K562 (cell line): ENCODE data around the gene TSPOAP1.

Experiments used
- ELF1 ChIP-seq: fragments of 200-800 bp; sonication (Bioruptor generic); IDR thresholded peaks from 2 replicates; pipeline ENCODE4 v1.6.1; 2016; ENCODE audit warnings: missing genetic modification characterization, missing compliant biosample characterization
- KAT7 ChIP-seq: sonication (generic); formaldehyde crosslinking; IDR thresholded peaks from 2 replicates; pipeline ENCODE4 v1.8.0; 2022; ENCODE audit warnings: missing genetic modification reagents, mild to moderate bottlenecking, borderline replicate concordance
- SRSF9 ChIP-seq: fragments of 200-400 bp; formaldehyde crosslinking; IDR thresholded peaks from 2 replicates; pipeline ENCODE4 v1.6.1; 2017; ENCODE audit warnings: low read depth, low read length, borderline replicate concordance
- TBL1XR1 ChIP-seq, 2 experiments: IDR thresholded peaks; 2 replicates each; pipeline ENCODE4 v1.6.1; 2012; ENCODE audit warnings: improper control_type of control experiment in 2 of 2, low read length in 2 of 2, mild to moderate bottlenecking in 1 of 2
- ZNF23 ChIP-seq: fragments of 250-450 bp; sonication (Bioruptor Pico); IDR thresholded peaks from 2 replicates; pipeline ENCODE4 v1.4.0; 2020; ENCODE audit warnings: mild to moderate bottlenecking
- ZNF24 ChIP-seq: fragments of 450-650 bp; IDR thresholded peaks from 2 replicates; pipeline ENCODE4 v1.6.1; 2016
- ZNF274 ChIP-seq: IDR thresholded peaks from 2 replicates; pipeline ENCODE4 v1.6.1; 2011; ENCODE audit warnings: low read depth, mild to moderate bottlenecking, low read length, moderate library complexity, borderline replicate concordance
- ZNF57 ChIP-seq: fragments of 450-650 bp; formaldehyde crosslinking; IDR thresholded peaks from 2 replicates; pipeline ENCODE4 v1.4.0; 2020; ENCODE audit warnings: mild to moderate bottlenecking, moderate library complexity
- TF ChIP-seq, protein P1 (sequence below): sonication (generic); formaldehyde crosslinking; IDR thresholded peaks from 2 replicates; pipeline ENCODE4 v1.8.1; 2022; ENCODE audit warnings: missing genetic modification reagents
- TF ChIP-seq, protein P2 (sequence below): fragments of 250-450 bp; sonication (Bioruptor Pico); IDR thresholded peaks from 2 replicates; pipeline ENCODE4 v1.8.0; 2022; ENCODE audit warnings: moderate library complexity, mild to moderate bottlenecking, inconsistent platforms
- TF ChIP-seq, protein P3 (sequence below), 2 experiments: IDR thresholded peaks; 2 replicates each; pipeline ENCODE4 v1.6.1; 2012; ENCODE audit warnings: improper control_type of control experiment in 2 of 2, low read depth in 2 of 2, low read length in 2 of 2, borderline replicate concordance in 1 of 2
- TF ChIP-seq, protein P4 (sequence below), 3 experiments: IDR thresholded peaks in 2 of 3; conservative IDR thresholded peaks in 1 of 3; 2 replicates each; pipeline ENCODE4 v1.5.1; 2011 to 2012; ENCODE audit warnings: low read length in 3 of 3, mild to moderate bottlenecking in 3 of 3, control low read depth in 2 of 3, improper control_type of control experiment in 1 of 3, inconsistent platforms in 1 of 3, low read depth in 1 of 3, mixed read lengths in 1 of 3, moderate library complexity in 1 of 3; ENCODE audit not compliant: insufficient read depth in 2 of 3
- TF ChIP-seq, protein P5 (sequence below): sonication (generic); formaldehyde crosslinking; IDR thresholded peaks from 2 replicates; pipeline ENCODE4 v1.8.0; 2022; ENCODE audit warnings: mild to moderate bottlenecking, missing genetic modification reagents

DNA sequence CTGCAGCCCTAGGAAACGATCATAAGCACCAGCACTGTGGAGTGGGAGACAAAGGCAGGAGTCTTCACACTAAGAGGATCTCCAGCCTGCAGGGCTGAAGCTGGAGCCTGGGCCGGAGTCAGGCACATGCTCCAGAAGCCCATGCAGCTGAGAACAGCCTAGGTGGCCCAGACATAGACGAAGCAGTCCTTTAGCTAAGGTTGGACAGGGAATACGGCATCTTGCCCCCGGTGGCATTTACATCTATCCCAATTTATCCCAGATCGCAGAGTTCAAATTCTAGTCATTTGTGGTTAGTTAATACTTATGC lies 13.9 kb downstream of the TSPOAP1 start:
- TF ChIP-seq ZNF24 (no peak), ZNF23 (CRISPR knock-in tag) (no peak), SRSF9 (no peak), ZNF274 (no peak), TBL1XR1 (IDR thresholded peaks at IDR 0.05; ENCODE audit: low read length in 2 of 2) (no peak), ZNF57 (CRISPR knock-in tag) (no peak), KAT7 (CRISPR knock-in tag) (no peak), ELF1 (tag) (no peak)
- TF ChIP-seq, protein P1, sequence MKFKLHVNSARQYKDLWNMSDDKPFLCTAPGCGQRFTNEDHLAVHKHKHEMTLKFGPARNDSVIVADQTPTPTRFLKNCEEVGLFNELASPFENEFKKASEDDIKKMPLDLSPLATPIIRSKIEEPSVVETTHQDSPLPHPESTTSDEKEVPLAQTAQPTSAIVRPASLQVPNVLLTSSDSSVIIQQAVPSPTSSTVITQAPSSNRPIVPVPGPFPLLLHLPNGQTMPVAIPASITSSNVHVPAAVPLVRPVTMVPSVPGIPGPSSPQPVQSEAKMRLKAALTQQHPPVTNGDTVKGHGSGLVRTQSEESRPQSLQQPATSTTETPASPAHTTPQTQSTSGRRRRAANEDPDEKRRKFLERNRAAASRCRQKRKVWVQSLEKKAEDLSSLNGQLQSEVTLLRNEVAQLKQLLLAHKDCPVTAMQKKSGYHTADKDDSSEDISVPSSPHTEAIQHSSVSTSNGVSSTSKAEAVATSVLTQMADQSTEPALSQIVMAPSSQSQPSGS (CRISPR knock-in tag): no peak
- TF ChIP-seq, protein P2, sequence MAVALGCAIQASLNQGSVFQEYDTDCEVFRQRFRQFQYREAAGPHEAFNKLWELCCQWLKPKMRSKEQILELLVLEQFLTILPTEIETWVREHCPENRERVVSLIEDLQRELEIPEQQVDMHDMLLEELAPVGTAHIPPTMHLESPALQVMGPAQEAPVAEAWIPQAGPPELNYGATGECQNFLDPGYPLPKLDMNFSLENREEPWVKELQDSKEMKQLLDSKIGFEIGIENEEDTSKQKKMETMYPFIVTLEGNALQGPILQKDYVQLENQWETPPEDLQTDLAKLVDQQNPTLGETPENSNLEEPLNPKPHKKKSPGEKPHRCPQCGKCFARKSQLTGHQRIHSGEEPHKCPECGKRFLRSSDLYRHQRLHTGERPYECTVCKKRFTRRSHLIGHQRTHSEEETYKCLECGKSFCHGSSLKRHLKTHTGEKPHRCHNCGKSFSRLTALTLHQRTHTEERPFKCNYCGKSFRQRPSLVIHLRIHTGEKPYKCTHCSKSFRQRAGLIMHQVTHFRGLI (CRISPR knock-in tag): no peak
- TF ChIP-seq, protein P3, sequence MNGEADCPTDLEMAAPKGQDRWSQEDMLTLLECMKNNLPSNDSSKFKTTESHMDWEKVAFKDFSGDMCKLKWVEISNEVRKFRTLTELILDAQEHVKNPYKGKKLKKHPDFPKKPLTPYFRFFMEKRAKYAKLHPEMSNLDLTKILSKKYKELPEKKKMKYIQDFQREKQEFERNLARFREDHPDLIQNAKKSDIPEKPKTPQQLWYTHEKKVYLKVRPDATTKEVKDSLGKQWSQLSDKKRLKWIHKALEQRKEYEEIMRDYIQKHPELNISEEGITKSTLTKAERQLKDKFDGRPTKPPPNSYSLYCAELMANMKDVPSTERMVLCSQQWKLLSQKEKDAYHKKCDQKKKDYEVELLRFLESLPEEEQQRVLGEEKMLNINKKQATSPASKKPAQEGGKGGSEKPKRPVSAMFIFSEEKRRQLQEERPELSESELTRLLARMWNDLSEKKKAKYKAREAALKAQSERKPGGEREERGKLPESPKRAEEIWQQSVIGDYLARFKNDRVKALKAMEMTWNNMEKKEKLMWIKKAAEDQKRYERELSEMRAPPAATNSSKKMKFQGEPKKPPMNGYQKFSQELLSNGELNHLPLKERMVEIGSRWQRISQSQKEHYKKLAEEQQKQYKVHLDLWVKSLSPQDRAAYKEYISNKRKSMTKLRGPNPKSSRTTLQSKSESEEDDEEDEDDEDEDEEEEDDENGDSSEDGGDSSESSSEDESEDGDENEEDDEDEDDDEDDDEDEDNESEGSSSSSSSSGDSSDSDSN (IDR thresholded peaks at IDR 0.05; ENCODE audit: borderline replicate concordance in 1 of 2, low read depth in 2 of 2, low read length in 2 of 2): no peak
- TF ChIP-seq, protein P4, sequence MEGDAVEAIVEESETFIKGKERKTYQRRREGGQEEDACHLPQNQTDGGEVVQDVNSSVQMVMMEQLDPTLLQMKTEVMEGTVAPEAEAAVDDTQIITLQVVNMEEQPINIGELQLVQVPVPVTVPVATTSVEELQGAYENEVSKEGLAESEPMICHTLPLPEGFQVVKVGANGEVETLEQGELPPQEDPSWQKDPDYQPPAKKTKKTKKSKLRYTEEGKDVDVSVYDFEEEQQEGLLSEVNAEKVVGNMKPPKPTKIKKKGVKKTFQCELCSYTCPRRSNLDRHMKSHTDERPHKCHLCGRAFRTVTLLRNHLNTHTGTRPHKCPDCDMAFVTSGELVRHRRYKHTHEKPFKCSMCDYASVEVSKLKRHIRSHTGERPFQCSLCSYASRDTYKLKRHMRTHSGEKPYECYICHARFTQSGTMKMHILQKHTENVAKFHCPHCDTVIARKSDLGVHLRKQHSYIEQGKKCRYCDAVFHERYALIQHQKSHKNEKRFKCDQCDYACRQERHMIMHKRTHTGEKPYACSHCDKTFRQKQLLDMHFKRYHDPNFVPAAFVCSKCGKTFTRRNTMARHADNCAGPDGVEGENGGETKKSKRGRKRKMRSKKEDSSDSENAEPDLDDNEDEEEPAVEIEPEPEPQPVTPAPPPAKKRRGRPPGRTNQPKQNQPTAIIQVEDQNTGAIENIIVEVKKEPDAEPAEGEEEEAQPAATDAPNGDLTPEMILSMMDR (IDR thresholded peaks at IDR 0.05 in 2 of 3, conservative IDR thresholded peaks at IDR 0.05 in 1 of 3; ENCODE audit: insufficient read depth in 2 of 3, low read depth in 1 of 3, low read length in 3 of 3): no peak
- TF ChIP-seq, protein P5, sequence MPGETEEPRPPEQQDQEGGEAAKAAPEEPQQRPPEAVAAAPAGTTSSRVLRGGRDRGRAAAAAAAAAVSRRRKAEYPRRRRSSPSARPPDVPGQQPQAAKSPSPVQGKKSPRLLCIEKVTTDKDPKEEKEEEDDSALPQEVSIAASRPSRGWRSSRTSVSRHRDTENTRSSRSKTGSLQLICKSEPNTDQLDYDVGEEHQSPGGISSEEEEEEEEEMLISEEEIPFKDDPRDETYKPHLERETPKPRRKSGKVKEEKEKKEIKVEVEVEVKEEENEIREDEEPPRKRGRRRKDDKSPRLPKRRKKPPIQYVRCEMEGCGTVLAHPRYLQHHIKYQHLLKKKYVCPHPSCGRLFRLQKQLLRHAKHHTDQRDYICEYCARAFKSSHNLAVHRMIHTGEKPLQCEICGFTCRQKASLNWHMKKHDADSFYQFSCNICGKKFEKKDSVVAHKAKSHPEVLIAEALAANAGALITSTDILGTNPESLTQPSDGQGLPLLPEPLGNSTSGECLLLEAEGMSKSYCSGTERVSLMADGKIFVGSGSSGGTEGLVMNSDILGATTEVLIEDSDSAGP: no peak
